ENCODE data around the gene LFNG. TPM values are rescaled to one million over a fixed set of nuclear protein-coding genes. Genes with fewer than 3 reads are reported as not detected.

The LFNG gene
- total and polyA plus RNA-seq, 7 donors: 1.3 to 3.0 (median 2.4) TPM

DNA sequence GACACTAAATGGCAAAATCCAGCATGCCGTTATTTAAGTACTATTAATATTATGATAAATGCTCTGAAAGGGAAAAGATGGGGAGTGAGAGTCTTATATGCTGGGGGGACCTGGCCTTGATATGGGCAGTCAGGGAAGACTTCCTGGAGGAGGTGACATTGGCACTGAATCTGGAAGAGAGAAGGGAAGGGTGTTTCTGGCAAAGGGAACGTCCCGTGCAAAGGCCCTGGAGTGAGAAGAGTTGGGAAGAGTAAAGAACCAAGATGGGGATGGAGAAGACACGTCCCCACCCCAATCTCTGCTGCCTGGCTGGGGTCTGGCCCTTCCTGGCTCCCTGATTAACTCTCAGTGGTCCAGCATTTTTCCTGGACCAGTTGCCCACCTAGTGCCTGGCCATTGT is 38.4 kb upstream of the LFNG start:
- H3K27me3 ChIP-seq (ENCODE audit: insufficient read depth in 3 of 3, low read length in 2 of 3): peaks cover 0 to 58% (median 12%) of the 10 kb centered on the region in 3 donors
- no peaks in the 10 kb centered on the region for H3K36me3 ChIP-seq (ENCODE audit: insufficient read depth in 1 of 2, low read depth in 1 of 2)
- TF ChIP-seq, protein P1, sequence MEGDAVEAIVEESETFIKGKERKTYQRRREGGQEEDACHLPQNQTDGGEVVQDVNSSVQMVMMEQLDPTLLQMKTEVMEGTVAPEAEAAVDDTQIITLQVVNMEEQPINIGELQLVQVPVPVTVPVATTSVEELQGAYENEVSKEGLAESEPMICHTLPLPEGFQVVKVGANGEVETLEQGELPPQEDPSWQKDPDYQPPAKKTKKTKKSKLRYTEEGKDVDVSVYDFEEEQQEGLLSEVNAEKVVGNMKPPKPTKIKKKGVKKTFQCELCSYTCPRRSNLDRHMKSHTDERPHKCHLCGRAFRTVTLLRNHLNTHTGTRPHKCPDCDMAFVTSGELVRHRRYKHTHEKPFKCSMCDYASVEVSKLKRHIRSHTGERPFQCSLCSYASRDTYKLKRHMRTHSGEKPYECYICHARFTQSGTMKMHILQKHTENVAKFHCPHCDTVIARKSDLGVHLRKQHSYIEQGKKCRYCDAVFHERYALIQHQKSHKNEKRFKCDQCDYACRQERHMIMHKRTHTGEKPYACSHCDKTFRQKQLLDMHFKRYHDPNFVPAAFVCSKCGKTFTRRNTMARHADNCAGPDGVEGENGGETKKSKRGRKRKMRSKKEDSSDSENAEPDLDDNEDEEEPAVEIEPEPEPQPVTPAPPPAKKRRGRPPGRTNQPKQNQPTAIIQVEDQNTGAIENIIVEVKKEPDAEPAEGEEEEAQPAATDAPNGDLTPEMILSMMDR (IDR thresholded peaks at IDR 0.05): no peak
- DNase-seq: no peak
- no peaks in the 10 kb centered on the region for H3K9me3 ChIP-seq
- no peak overlapping the region for H3K4me3 ChIP-seq
- H3K27ac ChIP-seq: no peak overlapping the region
- WGBS, 3 donors: 82 to 89% (median 87%) methylated on average over 4 of the region's 4 CpGs
- no peak for ATAC-seq
- intact Hi-C loops (cut with DNase I): no loop called here
- peaks cover 15% of the 10 kb centered on the region for H3K4me1 ChIP-seq

DNA sequence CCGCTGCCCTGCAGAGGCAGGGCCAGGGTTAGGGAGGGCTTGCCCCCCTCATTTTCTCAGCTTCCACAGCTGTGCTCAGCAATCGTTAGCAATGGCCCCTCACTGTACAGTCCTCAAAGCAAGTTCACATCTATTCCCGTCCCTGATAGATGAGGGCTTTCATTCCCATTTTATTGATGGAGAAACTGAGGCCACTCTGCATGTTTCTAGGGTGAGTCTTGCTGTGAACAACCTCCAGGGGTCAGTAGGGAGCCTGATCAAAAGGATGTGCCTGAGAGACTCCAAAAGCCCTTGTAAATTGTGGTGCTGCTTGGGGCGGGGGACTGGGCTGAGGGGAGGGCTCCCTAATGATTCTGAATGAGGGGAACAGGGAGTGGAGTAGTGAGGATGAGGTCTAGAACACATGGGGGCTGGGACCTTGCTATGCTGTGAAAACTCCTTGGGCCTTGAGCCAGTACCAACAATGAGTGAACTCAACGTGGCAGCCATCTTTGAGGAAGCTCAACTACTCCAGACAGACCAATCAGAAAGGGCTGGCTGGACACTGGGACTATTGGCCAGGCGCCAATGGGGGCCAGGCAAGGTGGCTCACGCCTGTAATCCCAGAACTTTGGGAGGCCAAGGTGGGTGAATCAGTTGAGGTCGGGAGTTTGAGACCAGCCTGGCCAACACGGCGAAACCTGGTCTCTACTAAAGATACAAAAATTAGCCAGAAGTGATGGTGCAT is 36.7 kb upstream of the LFNG start:
- intact Hi-C loops (cut with DNase I): no loop called here
- TF ChIP-seq, protein P1 (IDR thresholded peaks at IDR 0.05): no peak
- Histone ChIP-seq H3K27ac (no peak overlapping the region), H3K9me3 (no peaks in the 10 kb centered on the region), H3K4me1 (peaks cover 14% of the 10 kb centered on the region), H3K27me3 (ENCODE audit: insufficient read depth in 3 of 3, low read length in 2 of 3) (peaks cover 0 to 61% (median 12%) of the 10 kb centered on the region in 3 donors), H3K36me3 (ENCODE audit: insufficient read depth in 1 of 2, low read depth in 1 of 2) (no peaks in the 10 kb centered on the region), H3K4me3 (no peak overlapping the region)
- no peak for DNase-seq
- 75 to 78% (median 77%) methylated on average over 10 of the region's 10 CpGs for WGBS, 3 donors
- no peak for ATAC-seq

DNA sequence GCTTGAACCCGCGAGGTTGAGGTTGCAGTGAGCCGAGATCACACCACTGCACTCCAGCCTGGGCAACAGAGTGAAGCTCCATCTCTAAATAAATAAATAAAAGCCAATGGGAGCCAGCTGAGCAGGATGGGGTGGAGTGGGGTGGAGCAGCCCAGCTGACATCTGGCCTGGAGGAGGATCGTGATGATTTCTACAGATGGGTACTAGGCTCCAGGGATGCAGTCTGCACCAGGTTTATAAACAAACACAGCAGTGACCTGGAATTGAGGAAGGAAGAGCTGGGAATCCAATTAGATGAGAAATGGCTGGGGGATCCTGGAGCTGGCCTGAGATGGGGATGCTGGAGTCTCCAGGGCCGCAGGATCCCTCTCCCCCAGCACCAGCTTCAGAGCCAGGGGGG is 36.1 kb upstream of the LFNG start:
- intact Hi-C loops (cut with DNase I): no loop called here
- H3K4me1 ChIP-seq: peaks cover 15% of the 10 kb centered on the region
- H3K27me3 ChIP-seq (ENCODE audit: insufficient read depth in 3 of 3, low read length in 2 of 3): peaks cover 0 to 61% (median 9%) of the 10 kb centered on the region in 3 donors
- no peaks in the 10 kb centered on the region for H3K36me3 ChIP-seq (ENCODE audit: insufficient read depth in 1 of 2, low read depth in 1 of 2)
- ATAC-seq: no peak
- WGBS, 3 donors: 38 to 51% (median 47%) methylated on average over 5 of the region's 5 CpGs
- H3K27ac ChIP-seq: no peak overlapping the region
- no peak for DNase-seq
- no peaks in the 10 kb centered on the region for H3K9me3 ChIP-seq
- TF ChIP-seq, protein P1 (IDR thresholded peaks at IDR 0.05): no peak
- H3K4me3 ChIP-seq: no peak overlapping the region

DNA sequence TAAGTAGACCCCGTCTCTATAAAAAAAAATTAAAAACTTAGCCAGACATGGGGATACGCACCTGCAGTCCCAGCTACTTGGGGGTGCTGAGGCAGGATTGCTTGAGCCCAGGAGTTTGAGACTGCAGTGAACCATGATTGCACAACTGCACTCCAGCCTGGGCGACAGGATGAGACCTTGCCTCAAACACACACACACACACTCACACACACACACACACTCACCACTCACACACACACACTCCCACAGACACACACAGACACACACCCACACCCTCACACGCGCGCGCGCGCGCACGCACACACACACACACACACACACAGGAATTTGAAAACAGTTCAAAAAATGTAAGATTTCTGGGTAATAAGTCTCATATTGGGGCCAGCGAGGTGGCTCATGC is 34.7 kb upstream of the LFNG start:
- 85 to 88% (median 86%) methylated on average over 12 of the region's 12 CpGs for WGBS, 3 donors
- H3K4me1 ChIP-seq: peaks cover 9% of the 10 kb centered on the region
- no peaks in the 10 kb centered on the region for H3K9me3 ChIP-seq
- TF ChIP-seq, protein P1 (IDR thresholded peaks at IDR 0.05): no peak
- H3K27ac ChIP-seq: no peak overlapping the region
- no peak for DNase-seq
- no peak overlapping the region for H3K4me3 ChIP-seq
- H3K27me3 ChIP-seq (ENCODE audit: insufficient read depth in 3 of 3, low read length in 2 of 3): peaks cover 0 to 48% (median 4%) of the 10 kb centered on the region in 3 donors
- ATAC-seq: no peak
- intact Hi-C loops (cut with DNase I): no loop called here
- no peaks in the 10 kb centered on the region for H3K36me3 ChIP-seq (ENCODE audit: insufficient read depth in 1 of 2, low read depth in 1 of 2)

All from psoas muscle (tissue), 8 donors.